ENCODE results near the gene BCL6. TPM values are rescaled to one million over a fixed set of nuclear protein-coding genes. Genes with fewer than 3 reads are reported as not detected.

The BCL6 gene
- total and polyA plus RNA-seq, 2 experiments from 2014 or later: 2.6 to 5.9 TPM

DNA sequence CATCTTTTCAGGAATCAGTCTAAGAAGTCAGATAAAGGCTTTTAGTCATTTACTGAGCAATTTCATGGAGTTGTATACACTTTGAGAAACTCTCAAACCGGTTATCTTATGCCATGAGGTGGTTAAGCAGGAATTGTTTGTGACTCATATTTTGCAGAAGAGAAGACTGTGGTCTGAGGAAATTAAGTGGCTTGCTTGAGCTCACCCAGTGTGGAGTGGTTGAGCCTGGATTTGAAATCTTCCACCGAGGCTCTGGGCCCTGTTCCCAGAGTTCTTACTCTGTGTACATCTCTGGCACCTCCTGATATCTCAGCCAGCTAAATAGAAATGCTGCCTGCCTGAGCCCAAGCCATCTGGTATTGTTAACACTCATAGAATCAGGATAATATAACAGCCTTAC is 37.8 kb upstream of the BCL6 start:
- no peak overlapping the region for H3K4me3 ChIP-seq
- no peak for DNase-seq (ENCODE audit: low spot score)
- H3K4me1 Mint-ChIP-seq: peaks cover 6% of the 10 kb centered on the region; the same call in 2 of the 3 replicates
- no peaks in the 10 kb centered on the region for H3K27me3 Mint-ChIP-seq (ENCODE audit: insufficient read depth, low read depth, poor library complexity)
- no peak overlapping the region for H3K4me2 ChIP-seq
- H3K9me3 Mint-ChIP-seq: no peaks in the 10 kb centered on the region
- H3K4me3 Mint-ChIP-seq: no peak overlapping the region
- H3K9me2 ChIP-seq (ENCODE audit: insufficient read depth): 0 out of 2 replicates have a peak, but pooled peaks cover 3% of the 10 kb centered on the region
- H3K79me2 ChIP-seq (replicated peaks; ENCODE audit: insufficient read depth): no peaks in the 10 kb centered on the region
- no peak for ATAC-seq
- no peaks in the 10 kb centered on the region for H4K20me1 ChIP-seq (replicated peaks; ENCODE audit: insufficient read depth)
- H3K27ac Mint-ChIP-seq: no peak overlapping the region
- H3K27ac ChIP-seq (ENCODE audit: low read depth): no peak overlapping the region
- H3K27me3 ChIP-seq (ENCODE audit: insufficient read depth): no peaks in the 10 kb centered on the region
- no peak overlapping the region for H2AFZ ChIP-seq
- TF ChIP-seq, protein P1, sequence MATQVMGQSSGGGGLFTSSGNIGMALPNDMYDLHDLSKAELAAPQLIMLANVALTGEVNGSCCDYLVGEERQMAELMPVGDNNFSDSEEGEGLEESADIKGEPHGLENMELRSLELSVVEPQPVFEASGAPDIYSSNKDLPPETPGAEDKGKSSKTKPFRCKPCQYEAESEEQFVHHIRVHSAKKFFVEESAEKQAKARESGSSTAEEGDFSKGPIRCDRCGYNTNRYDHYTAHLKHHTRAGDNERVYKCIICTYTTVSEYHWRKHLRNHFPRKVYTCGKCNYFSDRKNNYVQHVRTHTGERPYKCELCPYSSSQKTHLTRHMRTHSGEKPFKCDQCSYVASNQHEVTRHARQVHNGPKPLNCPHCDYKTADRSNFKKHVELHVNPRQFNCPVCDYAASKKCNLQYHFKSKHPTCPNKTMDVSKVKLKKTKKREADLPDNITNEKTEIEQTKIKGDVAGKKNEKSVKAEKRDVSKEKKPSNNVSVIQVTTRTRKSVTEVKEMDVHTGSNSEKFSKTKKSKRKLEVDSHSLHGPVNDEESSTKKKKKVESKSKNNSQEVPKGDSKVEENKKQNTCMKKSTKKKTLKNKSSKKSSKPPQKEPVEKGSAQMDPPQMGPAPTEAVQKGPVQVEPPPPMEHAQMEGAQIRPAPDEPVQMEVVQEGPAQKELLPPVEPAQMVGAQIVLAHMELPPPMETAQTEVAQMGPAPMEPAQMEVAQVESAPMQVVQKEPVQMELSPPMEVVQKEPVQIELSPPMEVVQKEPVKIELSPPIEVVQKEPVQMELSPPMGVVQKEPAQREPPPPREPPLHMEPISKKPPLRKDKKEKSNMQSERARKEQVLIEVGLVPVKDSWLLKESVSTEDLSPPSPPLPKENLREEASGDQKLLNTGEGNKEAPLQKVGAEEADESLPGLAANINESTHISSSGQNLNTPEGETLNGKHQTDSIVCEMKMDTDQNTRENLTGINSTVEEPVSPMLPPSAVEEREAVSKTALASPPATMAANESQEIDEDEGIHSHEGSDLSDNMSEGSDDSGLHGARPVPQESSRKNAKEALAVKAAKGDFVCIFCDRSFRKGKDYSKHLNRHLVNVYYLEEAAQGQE (IDR thresholded peaks at IDR 0.05; ENCODE audit: unreplicated experiment): no peak
- TF ChIP-seq, protein P2, sequence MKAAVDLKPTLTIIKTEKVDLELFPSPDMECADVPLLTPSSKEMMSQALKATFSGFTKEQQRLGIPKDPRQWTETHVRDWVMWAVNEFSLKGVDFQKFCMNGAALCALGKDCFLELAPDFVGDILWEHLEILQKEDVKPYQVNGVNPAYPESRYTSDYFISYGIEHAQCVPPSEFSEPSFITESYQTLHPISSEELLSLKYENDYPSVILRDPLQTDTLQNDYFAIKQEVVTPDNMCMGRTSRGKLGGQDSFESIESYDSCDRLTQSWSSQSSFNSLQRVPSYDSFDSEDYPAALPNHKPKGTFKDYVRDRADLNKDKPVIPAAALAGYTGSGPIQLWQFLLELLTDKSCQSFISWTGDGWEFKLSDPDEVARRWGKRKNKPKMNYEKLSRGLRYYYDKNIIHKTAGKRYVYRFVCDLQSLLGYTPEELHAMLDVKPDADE (IDR thresholded peaks at IDR 0.05): no peak
- no peak for TF ChIP-seq ZNF331 (CRISPR knock-in tag; IDR thresholded peaks at IDR 0.05; ENCODE audit: low read depth)
- no peak for TF ChIP-seq NANOG (IDR thresholded peaks at IDR 0.05; ENCODE audit: borderline replicate concordance)
- no peak for TF ChIP-seq STAT1 (IDR thresholded peaks at IDR 0.05; ENCODE audit: unreplicated experiment)
- TF ChIP-seq, protein P3, sequence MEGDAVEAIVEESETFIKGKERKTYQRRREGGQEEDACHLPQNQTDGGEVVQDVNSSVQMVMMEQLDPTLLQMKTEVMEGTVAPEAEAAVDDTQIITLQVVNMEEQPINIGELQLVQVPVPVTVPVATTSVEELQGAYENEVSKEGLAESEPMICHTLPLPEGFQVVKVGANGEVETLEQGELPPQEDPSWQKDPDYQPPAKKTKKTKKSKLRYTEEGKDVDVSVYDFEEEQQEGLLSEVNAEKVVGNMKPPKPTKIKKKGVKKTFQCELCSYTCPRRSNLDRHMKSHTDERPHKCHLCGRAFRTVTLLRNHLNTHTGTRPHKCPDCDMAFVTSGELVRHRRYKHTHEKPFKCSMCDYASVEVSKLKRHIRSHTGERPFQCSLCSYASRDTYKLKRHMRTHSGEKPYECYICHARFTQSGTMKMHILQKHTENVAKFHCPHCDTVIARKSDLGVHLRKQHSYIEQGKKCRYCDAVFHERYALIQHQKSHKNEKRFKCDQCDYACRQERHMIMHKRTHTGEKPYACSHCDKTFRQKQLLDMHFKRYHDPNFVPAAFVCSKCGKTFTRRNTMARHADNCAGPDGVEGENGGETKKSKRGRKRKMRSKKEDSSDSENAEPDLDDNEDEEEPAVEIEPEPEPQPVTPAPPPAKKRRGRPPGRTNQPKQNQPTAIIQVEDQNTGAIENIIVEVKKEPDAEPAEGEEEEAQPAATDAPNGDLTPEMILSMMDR (conservative IDR thresholded peaks at IDR 0.05; ENCODE audit: low read depth in 2 of 2): no peak
- TF ChIP-seq, protein P4, sequence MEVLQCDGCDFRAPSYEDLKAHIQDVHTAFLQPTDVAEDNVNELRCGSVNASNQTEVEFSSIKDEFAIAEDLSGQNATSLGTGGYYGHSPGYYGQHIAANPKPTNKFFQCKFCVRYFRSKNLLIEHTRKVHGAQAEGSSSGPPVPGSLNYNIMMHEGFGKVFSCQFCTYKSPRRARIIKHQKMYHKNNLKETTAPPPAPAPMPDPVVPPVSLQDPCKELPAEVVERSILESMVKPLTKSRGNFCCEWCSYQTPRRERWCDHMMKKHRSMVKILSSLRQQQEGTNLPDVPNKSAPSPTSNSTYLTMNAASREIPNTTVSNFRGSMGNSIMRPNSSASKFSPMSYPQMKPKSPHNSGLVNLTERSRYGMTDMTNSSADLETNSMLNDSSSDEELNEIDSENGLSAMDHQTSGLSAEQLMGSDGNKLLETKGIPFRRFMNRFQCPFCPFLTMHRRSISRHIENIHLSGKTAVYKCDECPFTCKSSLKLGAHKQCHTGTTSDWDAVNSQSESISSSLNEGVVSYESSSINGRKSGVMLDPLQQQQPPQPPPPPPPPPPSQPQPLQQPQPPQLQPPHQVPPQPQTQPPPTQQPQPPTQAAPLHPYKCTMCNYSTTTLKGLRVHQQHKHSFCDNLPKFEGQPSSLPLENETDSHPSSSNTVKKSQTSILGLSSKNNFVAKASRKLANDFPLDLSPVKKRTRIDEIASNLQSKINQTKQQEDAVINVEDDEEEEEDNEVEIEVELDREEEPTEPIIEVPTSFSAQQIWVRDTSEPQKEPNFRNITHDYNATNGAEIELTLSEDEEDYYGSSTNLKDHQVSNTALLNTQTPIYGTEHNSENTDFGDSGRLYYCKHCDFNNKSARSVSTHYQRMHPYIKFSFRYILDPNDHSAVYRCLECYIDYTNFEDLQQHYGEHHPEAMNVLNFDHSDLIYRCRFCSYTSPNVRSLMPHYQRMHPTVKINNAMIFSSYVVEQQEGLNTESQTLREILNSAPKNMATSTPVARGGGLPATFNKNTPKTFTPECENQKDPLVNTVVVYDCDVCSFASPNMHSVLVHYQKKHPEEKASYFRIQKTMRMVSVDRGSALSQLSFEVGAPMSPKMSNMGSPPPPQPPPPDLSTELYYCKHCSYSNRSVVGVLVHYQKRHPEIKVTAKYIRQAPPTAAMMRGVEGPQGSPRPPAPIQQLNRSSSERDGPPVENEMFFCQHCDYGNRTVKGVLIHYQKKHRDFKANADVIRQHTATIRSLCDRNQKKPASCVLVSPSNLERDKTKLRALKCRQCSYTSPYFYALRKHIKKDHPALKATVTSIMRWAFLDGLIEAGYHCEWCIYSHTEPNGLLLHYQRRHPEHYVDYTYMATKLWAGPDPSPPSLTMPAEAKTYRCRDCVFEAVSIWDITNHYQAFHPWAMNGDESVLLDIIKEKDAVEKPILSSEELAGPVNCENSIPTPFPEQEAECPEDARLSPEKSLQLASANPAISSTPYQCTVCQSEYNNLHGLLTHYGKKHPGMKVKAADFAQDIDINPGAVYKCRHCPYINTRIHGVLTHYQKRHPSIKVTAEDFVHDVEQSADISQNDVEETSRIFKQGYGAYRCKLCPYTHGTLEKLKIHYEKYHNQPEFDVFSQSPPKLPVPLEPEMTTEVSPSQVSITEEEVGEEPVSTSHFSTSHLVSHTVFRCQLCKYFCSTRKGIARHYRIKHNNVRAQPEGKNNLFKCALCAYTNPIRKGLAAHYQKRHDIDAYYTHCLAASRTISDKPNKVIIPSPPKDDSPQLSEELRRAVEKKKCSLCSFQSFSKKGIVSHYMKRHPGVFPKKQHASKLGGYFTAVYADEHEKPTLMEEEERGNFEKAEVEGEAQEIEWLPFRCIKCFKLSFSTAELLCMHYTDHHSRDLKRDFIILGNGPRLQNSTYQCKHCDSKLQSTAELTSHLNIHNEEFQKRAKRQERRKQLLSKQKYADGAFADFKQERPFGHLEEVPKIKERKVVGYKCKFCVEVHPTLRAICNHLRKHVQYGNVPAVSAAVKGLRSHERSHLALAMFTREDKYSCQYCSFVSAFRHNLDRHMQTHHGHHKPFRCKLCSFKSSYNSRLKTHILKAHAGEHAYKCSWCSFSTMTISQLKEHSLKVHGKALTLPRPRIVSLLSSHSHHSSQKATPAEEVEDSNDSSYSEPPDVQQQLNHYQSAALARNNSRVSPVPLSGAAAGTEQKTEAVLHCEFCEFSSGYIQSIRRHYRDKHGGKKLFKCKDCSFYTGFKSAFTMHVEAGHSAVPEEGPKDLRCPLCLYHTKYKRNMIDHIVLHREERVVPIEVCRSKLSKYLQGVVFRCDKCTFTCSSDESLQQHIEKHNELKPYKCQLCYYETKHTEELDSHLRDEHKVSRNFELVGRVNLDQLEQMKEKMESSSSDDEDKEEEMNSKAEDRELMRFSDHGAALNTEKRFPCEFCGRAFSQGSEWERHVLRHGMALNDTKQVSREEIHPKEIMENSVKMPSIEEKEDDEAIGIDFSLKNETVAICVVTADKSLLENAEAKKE (CRISPR knock-in tag; IDR thresholded peaks at IDR 0.05): no peak
- no peak for TF ChIP-seq EZH2 (IDR thresholded peaks at IDR 0.05; ENCODE audit: low read depth, unreplicated experiment)
- no peak for TF ChIP-seq POLR2AphosphoS5 (IDR thresholded peaks at IDR 0.05; ENCODE audit: low read depth)
- H3K36me3 Mint-ChIP-seq (ENCODE audit: low read depth): no peaks in the 10 kb centered on the region
- H3F3A ChIP-seq (replicated peaks; ENCODE audit: low read depth): no peaks in the 10 kb centered on the region
- no peaks in the 10 kb centered on the region for H3K4me1 ChIP-seq (ENCODE audit: insufficient read depth)
- no peaks in the 10 kb centered on the region for H3K36me3 ChIP-seq (ENCODE audit: insufficient read depth)
